HuH-7.5 (cell line): Measurements from ENCODE around the gene SEMA4C.

Experiments used
- DNase-seq: peaks from one replicate; pipeline ENCODE4 v3.0.0; 2011; ENCODE audit warnings: low spot score

The SEMA4C gene

DNA sequence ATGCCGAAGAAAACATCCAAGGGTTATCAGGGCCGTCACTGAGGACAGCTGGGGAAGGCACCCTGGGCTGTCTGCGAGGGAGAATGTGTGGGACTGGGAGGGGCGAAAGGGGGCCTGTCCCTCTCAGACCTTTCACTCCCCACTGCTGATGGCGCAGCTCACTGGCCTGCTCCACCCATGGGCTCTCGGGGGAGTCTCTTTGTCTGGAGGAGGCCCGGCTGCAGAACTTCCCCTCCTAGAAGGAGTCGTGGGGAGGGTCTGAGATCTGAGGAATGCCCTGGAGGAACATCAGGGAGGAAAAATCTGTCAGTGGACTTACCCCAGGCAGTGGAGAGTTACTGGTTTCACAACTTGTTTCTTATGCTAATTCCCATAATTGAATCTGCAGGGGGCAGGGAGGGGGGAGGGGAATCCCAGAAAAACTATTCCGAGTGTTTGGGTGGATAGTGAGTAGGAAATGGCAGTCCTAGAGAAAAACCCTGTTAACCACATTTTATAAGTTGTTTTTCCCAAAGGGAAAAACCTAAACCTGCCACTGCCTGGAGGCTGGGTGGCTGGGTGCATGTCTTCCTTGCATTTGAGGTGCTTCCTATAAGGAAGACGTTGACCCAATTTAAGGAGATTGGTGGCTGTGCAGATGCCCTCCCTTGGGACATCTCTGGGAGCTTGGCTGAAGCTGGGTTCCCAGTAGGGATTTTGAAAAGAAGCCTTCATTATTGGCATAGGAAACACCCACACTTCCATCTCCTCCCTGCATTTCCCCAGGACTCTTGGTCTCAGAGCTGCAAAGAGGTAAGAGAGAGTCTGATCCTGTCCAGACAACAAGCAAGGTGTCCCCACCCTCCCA, 11.7 kb upstream of the SEMA4C start:
- DNase-seq: no peak

DNA sequence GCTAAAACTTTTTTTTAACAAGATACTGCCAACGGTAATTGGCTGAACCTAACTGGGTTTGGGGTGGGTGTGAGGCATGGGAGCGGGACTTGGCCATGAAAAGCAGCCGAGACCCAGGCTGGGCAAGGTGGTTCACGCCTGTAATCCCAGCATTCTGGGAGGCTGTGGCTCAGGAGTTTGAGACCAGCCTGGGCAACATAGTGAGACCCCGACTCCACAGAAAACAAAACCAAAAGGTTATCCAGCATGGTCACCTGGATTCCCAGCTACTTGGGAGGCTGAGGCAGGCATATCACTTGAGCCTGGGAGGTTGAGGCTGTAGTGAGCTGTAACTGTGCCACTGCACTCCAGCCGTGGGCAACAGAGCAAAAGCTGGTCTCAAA, 11.0 kb upstream of the SEMA4C start:
- DNase-seq: no peak

DNA sequence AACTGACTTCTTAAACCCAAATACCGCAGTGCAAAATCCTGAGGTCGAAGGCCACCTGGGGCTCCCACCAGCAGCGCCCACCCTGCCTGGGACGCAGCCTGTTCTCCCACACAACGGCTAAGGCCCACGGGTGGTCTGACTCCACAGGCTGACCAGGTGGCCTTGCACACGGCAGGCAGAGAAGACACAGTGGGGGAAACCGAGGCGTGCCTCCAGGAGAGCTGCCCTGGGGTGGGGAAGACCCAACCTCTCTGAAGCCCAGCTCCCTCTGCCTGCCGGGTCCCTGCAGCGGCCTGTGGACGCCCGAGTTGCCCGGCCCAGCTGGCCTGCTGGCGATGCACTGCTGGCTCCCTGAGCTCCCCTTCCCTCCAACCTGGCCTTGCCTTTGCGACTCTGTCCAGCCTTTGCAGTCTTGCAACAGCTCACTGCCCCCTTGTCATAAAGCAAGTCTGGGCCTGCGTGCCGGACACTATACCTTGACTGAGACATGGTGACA, 9.7 kb upstream of the SEMA4C start:
- no peak for DNase-seq

DNA sequence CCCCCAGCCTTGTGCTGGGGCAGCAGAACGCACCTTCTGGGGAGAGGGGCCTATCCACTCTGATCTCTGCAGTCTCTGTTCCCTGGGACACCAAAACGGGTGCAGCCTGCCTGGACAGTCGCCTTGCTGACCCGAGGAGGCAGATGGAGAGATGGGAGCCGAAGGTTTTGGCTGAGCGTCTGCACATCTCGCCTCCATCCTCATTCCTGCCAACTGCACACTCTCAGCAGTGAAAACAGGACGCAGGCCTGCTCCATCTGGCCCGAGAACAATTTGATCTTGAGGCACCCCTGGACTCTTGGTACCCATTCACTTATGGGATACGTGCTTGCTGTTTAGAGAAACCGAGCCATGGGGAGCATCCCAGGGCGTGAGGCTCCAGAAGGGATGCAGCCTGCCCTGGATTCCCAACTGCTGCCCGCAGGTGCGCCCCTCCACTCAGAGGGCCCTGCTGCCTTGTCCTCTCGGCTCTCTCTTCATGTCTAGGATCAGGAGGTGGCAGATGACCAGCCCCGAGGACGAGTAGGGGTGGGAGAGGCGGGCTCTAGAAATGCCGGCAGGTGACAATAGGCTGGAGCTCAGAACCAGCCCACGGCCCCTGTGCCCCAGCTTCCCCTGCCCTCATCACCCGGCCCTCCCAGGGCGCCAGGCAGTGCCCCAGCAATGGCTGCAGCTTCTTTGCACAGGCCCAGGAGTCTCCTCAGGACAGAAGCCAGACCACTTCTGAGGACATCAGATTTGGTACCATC, 9.1 kb upstream of the SEMA4C start:
- no peak for DNase-seq

DNA sequence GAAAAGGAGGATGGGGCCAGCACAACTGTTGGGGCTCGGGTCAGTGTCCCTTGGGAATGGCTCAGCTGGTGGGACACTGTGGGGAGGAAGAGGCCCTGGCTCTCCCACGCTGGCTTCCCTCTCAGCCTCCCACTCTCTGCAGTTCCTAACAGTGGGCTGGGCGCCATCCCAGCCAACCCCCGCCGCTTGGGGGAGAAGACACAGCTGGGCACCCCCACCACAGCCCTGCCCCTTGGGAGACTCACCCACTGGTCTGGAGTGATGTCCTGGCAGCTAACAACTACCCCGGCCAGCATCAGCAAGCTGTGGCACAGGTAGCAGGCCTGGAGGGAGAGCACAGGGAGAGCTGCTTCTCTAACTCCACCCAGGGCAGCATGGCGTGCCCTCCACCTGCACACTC, 8.3 kb upstream of the SEMA4C start:
- no peak for DNase-seq

DNA sequence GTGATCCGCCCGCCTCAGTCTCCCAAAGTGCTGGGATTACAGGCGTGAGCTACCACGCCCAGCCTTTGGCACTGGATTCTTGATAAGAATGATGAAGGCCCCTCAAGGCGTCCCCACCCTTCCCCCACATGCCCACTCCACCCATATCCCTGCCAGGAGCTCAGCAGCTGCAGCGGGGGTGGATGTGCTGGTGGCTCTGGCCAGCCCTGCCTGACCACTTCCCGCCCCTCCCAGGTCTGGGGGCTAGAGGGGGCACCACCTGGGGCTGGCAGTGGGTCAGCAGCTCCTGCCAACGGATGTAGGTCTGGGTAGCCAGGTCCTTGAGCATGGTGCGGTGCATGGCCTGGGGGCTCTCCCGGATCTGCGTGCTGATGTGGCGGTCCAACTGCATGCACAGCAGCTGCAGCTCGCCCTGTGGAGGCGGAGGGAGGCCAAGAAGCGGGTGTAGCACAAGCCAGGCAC, 7.8 kb upstream of the SEMA4C start:
- no peak for DNase-seq

DNA sequence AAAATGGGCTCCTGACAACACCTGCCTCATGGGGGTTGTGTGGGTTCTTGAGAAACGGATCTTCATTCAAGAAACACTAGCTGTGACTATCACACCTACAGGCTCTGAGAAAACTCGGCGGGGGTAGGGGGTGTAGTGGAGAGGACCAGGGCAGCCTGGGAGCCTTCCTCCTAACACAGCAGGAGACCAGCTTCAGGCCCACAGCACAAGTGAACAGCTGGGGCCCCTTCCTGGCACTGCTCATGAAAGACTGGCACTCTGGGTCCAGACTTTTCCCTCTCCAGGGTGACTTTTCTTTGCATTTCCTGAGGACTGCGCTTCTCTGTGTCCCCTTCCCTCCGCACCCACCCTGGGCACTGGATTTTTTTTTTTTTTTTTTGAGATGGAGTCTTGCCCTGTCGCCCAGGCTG, 7.2 kb upstream of the SEMA4C start:
- DNase-seq: no peak

DNA sequence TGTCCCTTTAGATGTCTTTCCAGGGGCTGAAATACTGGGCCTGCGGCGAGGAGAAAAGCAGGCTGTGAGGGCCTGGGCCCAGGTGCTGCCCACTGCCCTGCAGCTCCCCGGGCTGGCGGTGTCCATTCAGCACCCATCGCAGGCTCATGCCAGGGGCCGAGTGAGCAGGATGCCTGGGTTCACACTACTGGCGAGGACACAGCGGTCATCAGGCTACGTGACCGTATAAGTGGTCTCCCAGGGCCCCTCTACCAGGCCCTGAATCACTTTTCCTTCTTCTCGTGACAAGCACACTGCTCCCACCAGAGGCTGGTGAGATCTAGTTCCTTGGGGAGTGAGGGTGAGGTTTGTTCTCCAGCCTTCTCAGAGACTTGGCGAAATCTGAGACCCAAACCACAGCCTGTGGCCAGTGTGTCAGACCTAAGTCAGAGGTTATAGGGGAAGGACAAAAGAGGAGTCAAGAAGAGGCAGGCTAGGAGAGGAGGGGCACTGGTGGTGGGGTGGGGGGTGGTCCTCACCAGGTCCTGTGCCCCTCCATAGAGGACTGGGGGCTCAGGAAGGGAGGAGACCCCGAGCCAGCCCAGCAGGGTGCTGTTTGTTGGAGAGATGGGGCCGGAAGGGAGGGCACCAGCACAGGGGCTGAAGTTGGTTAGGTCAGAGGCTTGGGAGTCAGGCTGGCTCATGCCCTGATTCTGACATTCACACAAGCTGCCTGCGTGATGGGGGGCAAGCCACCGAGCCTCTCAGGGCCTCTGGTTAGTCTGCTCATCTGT, 6.6 kb upstream of the SEMA4C start:
- no peak for DNase-seq

DNA sequence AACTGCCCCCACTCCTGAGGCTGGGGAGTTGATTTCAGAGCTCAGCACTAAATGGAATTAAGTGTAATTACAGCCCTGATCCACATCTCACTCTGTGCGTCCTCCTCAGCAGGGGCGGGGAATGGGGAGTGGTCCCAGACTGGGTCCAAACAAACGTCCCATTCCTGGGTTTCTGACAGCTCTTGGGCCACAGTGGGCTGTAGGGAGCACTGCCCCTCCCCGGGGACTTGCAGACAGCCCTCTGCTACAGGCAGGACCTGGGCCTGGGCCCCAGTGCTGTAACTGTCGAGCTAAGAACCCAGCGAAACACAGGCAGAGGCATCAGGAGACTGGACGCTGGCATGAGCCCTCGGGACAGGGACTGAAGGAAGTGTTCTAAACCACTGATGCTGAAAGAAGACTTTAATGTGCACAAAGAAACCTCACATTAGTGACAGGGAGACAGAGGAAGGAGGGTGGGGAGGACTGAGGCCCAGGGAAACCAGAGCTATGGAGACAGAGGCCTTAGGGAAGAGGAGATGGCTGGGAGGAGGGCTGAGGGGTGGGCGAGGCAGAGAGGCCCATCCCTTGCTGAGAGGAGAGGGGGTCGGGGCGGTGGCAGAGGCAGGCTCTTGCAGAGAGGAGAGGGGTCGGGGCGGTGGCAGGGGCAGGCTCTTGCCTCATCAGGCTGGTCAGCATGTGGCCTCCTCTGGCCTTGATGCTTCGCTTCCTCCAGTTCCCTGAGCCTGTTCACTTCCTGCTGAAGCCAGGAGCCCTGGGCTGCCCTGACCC, 5.8 kb upstream of the SEMA4C start:
- no peak for DNase-seq

DNA sequence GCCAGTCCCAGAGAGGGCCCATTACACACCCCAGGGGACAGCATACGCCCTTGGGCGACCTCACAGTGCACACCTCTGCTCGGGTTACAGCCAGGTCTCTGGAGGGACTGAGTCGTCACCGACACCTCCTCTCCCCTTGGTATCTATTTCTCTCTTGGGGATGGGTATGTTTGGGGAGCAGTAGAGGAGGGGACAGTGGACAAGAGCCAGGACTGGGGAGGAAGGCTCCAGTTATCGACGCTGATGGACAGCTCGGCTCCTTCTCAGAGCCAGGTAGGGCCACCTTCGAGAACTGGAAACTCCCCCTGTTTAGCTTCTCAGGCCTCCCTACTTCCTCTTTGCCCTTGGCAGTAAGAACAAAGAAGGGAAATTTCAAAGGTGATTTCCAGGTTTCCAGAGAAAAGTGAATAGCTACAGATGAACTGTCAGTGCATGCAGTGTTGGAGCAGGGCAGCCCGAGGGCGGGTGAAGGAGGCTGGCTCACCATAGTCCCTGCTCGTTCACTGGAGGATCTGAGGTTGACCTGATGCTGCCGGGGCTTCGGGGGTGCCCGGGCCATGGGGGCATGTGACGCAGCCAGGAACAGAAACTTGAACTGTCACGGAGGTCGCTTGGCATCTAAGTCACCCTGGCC, 4.4 kb upstream of the SEMA4C start:
- no peak for DNase-seq

DNA sequence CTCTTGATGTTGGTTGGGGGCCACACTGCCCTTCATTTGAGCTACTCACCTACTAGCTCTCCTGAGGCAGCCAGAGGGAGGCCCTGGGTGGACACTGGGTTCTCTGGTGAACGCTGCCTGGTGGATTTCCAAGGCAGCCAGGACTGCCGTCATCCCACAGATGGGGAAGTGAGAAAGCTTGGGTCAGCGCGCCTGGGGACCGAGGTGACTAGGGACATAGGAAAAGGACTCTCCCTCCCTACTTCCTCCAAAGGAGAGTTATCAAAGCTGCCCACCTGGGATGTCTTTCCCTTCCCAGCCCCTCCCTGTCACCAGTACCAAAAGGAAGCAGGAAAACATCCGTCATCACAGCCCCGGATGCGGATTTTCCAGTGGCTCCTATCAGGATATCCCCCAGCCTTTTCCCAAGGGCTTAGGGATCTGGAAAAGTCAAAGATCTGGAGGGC, 3.8 kb upstream of the SEMA4C start:
- DNase-seq: no peak

DNA sequence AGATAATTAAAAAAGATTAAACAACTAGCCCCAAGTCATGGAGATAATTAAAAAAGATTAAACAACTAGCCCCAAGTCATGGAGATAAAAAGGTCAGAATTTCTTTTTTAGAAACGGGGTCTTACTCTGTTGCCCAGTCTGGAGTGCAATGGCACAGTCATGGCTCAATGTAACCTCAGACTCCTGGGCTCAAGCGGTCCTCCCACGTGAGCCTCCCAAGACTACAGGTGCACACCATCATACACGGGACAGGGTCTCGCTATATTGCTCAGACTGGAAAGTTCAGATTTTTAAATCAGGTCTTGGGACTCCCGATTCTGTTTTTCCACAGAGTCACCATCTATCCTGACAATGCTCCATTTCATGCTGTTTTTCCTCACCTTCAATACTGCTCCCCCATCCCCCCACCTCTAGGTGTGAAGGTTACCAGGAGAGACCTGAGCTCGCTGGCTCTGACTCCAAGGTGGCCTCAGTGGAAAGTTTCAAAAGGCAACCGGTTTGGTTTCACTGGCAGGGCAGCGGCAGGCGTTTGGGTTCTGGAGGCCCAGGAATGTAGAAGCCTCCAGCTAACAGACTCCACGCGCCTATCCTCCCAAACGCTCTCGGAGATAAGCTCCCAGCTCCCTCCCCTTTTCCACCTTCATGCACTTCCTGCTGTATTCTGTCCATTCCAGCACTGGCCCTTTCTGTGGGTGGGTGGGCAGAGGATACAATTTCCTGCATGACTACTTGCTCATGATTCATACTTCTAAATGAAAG, 2.9 kb upstream of the SEMA4C start:
- no peak for DNase-seq

DNA sequence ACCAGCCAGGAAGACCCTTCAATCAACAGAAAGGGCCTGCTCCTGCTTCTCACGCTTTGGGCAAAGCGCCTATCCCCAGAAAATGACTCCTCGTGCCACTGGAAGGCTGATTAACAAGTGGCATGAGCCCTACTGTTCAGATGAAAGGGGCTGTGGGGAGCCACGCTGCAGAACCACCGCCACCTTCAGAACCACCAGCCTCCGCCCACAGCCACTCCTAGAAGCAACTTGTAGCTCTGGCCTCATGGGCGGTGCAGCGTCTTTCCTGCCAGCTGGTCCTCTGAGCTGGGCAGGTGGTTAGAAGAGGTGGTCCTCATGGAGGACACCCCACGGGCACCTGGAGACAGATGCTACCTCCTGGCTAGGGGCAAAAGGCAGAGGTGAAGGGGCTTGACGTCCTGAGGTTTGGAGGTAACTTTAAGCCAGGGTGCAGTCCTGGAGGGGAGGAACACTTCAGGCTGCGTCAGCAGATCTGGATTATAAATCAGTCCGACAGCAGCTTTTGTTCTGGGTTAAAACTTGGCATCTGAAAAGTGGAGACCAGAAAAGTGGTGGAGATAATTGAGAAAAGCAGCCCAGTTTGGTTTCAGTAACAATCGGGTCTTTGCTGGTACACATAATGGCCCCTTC, 861 bp upstream of the SEMA4C start:
- DNase-seq: no peak

DNA sequence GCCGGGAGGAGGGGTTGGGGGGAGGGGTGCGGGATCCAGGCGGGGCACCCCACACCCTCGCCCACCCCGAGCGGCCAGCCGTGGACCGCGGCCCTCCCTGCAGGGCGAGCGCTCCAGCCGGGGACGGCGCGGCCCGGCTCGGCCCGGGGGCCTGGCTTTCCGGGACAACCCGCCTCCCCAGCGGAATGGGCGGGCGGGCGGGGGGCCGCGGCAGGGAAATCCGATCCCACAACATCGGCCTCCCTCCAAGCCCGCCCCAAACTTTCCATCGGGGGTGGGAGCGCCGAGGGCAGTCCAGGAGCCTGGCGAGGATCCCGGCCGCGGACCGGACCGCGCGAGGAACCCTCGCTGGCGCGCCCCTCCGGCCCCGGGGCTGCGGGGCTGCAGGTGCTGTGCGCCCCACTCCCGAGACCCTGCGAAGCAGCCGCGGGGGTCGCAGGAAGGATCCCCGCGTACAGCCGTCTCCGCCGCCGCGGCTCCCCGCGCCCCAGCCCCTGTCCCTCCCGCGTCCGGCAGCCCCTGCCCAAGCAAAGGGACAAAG, 529 bp downstream of the SEMA4C start:
- DNase-seq: peak; percentile 71

DNA sequence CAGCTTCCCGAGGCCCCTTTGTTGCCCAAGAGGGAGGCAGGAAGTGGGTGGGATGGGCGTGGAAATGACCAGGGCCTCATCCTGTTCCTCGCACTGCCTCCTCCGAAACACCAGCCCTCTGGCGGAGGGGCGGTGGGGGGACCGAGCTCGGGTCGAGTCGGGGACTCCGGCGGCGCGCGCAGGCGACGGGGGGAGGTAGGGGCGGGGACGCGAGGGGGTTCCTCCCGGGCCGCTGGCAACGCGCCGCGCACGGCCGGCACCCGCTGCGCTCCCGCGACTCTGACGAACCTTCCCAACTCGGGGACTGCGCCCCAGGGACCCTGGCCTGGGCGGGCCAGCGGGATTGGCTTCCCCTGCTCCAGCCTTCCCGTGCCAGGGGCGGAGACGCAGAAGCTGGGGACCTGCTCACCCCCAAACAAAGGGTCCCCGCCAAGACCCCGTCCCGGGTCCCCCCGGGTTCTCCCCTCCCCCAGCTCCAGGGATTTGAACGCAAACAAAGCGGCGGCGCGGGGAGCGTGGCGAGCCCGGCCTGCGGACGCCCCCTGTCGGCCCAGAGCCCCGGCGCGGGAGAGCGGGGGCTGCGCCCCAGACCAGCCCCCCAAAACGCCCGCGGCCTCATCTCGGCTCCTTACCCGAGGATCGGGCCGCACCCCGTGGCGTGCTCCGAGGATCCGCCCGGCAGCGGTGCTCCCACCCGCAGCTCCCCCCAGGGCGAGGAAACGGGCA, 1.2 kb downstream of the SEMA4C start:
- DNase-seq: peak; percentile 97

DNA sequence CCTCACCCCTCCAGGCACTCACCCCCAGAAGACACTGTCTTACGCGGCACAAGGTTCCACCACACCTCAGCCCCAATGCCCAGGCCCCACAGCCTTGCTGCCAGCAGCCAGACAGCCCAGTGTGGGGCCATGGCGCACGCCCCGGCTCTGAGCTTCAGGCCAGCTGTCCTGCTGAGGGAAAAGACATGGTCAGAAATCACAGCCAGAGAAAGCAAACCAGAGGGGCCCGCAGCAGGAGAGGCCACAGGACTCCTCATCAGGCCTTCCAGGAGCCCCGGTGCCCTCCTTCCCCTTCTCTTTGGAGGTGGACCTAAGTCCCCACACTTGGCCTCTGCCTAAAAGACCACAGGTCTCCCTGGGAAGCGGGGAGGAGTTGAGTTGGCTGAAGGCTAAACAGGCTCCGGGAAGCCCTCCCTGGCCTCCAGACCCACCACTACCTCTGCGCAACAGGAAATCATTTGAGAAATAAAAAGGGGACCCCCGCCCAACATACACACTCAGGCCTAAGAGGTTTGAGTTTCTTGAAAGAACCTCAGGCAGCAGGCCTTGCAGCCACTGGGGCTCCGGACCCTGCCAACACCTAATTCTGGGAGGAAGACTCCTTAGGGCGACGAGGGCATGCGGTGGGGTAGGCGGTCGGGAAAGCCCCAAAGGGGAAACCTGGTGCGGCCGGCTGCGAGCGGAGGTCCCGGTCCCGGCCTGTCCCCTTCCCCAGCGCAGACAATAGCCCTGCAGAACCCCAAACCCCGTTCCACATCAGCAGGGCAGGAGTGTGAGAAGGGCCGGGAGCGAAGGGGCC, 1.9 kb downstream of the SEMA4C start:
- DNase-seq: no peak

DNA sequence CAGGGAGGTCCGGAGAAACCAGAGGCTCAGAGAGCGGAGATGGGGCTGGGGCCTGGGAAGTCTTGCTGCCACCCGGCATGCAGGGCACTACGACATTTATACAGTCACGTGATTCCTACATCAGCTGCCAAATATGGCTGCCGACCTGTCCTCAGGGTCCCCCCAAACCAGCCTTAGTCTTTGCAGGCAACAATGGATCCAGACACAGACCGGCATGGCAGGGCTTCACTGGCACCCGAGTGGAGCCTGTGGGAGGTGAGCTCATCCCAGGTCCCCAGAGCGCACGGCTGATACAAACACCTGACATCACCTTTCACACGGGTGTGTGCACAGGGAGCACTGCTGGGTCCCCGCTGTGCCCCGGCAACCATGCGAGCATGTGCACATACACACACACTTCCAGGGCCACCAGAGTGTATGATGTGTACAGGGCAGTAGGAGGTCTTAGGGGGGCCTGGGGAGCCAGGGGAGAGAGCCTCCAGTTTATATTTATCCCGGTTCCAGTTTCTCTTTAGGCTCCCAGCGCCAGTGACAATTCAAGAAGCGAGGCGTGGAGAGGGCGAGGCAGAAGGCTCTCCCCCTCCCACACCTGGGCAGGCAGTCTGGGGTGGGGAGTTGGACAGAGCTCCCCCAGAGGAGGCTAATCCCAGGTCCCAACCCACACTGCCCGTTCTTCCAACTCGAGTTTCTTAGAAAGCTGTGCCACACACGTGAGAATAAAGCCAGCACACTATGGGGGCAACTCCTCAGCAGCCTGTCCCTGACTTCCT, 2.7 kb downstream of the SEMA4C start:
- no peak for DNase-seq
